ENCODE measurements around the gene INAFM2. TPM values are rescaled to one million over a fixed set of nuclear protein-coding genes. Genes with fewer than 3 reads are reported as not detected.

Gene INAFM2
- total RNA-seq, 1 donor from 2014 or later = 40.0 TPM

- DNase-seq (ENCODE audit: low spot score) = no peak
- intact Hi-C loops (cut with DNase I) = no loop called here
These were observed 21.9 kb upstream of the INAFM2 start for GRCh38 chr15:40301467-40302179.

DNA sequence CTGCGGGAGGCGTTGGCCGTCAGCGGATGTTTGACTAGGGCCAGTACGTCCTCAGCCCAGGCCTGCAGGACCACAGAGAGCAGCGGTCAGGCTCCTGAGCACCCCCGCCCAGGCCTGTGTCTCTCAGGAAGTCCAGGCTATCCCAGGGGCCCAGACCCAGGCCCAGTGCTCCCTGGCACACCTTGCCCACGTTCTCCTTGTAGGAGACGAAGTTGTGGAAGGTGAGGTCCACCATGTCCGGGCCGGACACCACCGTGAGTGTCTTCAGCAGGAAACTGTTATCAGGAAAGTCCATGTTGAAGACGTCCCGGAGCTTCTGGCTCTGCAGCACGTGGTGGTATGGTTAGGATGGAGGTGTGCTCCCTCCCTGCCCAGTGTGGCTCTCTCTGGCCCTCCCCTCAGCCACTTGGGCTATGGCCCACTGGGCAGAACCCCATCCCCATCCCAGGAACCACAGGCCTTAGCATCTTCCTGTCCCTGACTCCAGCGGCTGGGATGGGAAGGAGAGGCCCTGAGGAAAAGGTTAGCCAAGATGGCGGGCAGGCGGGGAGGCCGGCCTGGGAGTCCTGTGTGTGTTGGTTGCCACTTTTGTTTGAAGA lies 21.1 kb upstream of the INAFM2 start:
- DNase-seq (ENCODE audit: low spot score) = no peak
- intact Hi-C loops (cut with DNase I) = no loop called here

DNA sequence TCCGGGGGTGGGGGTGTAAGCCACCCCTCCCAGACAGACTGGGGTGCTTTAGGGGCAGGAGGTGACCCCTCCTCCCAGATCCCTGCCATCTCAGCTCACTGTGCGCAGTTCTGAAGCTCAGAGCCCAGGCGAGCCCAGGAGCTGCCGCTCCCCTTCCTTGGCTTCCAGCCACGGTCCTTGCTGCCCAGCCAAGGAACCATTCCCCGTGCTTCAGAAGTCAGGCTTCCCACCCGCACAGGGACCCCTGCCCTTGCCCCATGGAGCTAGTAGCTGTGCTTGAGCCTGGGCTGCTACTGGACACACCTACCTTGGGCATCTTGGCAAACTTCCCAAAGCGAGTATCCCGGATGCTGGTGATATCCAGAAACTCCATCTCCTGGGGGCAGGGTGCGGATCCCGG lies 20.5 kb upstream of the INAFM2 start:
- DNase-seq (ENCODE audit: low spot score) = no peak
- intact Hi-C loops (cut with DNase I) = no loop called here

- intact Hi-C loops (cut with DNase I) = no loop called here
- no peak for DNase-seq (ENCODE audit: low spot score)
These were observed 19.9 kb upstream of the INAFM2 start for GRCh38 chr15:40303576-40303975.

DNA sequence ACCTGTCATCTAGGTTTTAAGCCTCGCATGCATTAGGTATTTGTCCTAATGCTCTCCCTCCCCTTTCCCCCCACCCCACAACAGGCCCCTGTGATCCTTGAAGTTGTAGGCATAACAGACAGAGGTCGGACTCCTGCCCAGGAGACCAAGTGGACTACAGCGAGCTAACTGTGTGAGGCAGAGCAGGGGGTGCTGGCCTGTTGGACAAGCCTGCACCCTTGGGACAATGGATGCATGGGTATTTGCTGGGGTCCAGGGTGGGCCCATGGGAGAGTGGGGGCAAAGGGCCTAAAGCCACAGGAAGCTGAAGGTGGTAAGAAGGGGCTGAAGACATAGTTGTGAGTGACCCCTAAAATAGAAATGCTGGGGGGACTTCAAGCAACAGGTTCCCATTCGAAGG lies 18.2 kb upstream of the INAFM2 start:
- DNase-seq (ENCODE audit: low spot score) = no peak
- intact Hi-C loops (cut with DNase I) = no loop called here

DNA sequence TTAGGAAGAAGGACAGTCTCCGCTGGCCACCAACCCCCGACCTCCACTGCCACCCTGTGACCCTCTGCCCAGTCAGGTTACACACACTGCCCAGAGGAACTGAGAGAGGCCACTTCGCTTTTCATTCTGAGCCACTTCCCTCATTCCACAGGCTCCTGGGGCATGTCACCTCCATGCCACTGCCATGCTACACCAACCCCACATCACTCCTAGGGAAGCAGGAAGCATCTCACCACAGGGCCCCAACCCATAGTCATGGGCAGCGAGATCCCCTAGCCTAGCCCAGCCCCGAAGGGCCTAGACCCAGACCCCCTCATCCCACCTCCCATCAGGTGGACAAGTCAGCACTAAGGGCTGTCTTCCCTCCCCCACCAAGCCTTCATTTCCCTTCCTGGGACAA lies 17.1 kb upstream of the INAFM2 start:
- peak; percentile 84 for DNase-seq (ENCODE audit: low spot score)
- intact Hi-C loops (cut with DNase I) = no loop called here

DNA sequence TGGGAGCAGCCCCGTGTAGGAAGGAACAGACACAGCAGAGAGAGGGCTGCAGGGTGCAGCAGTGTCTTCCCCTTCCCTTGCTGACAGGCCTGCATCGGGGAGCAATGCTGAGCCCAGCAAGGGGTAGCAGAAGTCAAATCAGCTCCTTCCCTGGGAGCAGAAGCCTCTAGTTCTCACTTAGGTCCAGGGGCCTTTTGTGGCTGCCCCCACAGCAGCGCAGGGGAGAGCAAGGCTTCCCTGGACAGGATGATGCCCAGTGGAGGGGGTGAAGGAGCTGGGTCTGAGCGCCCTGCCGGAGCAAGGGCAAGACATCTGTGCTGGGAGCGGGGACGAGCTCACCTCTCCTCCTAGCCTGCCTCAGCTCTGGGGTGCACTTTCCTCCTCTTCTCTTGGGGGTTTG lies 16.6 kb upstream of the INAFM2 start:
- DNase-seq (ENCODE audit: low spot score) = no peak
- intact Hi-C loops (cut with DNase I) = no loop called here

GRCh38 chr15:40307421-40308211 lies 15.9 kb upstream of the INAFM2 start, which contains the start of gene PLCB2:
Gene PLCB2, minus strand, starts transcription at chr15:40307935. Its CDS starts 263 bp downstream, at chr15:40307672.
- DNase-seq (ENCODE audit: low spot score) = peak; percentile 81

GRCh38 chr15:40309344-40309862 lies 14.1 kb upstream of the INAFM2 start:
- no peak for DNase-seq (ENCODE audit: low spot score)
- intact Hi-C loops (cut with DNase I) = no loop called here

More at GRCh38 chr15:40307421-40308211, 15.9 kb upstream of the INAFM2 start, which contains the start of gene PLCB2:
- intact Hi-C loops (cut with DNase I) = no loop called here

DNA sequence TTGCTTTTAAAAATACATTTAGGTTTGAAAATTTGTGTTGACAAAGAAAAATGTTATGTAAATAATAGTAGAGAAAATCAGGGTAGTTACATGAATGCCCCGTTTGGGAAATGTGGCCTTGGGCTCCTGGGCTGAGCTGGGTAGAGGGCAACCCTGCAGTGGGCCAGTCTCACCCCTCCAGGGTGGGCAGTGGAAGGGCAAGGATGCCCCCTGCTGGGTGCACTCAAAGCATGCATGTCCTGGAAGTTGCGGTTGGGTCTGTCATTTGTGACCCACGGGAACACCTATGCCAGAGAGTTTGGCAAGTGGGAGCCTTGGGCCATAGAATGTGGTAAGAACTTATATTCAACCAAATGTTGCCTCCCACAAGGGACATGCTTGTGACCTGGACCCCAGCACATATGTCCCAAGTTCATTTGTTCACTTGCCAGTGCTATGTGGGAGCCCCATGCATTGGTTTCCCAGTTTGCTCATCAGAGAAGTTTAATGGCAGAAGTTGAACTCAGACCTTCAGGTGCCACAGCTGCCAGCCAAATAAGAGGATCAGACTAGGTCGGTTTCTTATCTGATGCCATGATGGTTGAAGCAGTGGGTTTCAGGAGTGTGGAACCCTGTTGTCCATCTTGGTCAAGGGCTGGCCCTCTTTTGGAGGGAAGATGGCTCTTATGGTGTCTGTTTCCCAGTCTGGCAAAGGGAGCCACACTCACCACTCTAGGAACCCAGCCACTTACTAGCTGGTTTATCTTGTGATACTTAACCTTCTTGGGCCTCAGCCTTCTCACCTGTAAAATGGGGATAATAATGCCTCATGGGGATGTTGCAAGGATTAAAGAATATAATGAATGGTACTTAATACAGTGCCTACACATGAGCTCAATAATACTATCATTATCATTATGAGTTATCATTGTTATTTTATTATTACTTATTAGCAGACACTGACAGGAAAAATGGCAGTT lies 13.2 kb upstream of the INAFM2 start:
- DNase-seq (ENCODE audit: low spot score) = peak; percentile 89
- intact Hi-C loops (cut with DNase I) = loop anchor here (1.0 kb wide), 1 partner anchor 31 kb away; no protein-coding TSS in a partner anchor

DNA sequence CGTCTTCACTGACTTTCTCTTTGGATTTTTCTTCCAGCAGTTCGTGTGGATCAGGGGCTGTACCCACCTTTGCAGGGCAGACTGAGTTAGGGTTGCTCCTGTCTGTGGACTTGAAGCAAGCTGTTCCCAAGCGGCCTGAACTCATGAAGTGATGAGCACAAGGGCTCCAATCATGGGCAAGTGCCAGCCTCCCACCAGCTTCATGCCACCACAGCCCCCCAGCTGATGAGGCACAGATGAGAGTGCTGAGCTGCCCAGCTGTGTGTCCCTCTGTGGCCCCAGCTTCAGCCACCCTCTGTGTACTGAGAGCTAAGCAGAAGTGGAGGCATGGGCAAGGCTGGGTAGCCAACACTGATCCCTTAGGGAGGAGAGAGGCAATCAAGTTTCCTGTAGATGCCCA lies 12.5 kb upstream of the INAFM2 start:
- no peak for DNase-seq (ENCODE audit: low spot score)
- intact Hi-C loops (cut with DNase I) = loop anchor here (1.0 kb wide), 1 partner anchor 32 kb away; no protein-coding TSS in a partner anchor

DNA sequence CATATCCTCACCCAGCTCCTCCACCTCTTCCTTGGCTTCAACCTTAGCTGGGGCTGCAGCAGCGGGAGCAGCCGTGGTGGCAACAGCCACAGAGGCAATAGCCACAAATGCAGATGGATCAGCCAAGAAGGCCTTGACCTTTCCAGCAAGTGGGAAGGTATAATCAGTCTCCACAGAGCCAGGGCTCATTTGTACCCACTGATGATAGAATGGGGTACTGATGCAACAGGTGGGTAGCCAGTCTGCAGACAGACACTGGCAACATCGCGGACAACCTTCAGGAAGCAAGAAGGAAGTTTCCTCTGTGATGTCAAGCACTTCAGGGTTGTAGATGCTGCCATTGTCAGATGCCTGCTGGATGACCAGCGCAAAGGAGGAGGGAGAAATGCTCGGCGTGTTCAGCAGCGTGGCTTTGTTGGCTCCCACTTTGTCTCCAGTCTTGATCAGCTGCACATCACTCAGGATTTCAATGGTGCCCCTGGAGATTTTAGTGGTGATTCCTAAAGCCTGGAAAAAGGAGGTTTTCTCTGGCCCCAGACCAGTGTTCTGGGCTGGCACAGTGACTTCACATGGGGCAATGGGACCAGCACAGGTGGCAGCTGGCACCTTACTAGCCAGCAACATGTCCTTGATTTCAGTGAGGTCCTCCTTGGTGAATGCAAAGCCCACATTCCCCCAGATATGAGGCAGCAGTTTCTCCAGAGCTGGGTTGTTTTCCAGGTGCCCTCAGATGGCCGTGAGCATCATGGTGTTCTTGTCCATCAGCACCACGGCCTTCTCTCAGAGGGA lies 10.9 kb upstream of the INAFM2 start:
- intact Hi-C loops (cut with DNase I) = no loop called here

DNA sequence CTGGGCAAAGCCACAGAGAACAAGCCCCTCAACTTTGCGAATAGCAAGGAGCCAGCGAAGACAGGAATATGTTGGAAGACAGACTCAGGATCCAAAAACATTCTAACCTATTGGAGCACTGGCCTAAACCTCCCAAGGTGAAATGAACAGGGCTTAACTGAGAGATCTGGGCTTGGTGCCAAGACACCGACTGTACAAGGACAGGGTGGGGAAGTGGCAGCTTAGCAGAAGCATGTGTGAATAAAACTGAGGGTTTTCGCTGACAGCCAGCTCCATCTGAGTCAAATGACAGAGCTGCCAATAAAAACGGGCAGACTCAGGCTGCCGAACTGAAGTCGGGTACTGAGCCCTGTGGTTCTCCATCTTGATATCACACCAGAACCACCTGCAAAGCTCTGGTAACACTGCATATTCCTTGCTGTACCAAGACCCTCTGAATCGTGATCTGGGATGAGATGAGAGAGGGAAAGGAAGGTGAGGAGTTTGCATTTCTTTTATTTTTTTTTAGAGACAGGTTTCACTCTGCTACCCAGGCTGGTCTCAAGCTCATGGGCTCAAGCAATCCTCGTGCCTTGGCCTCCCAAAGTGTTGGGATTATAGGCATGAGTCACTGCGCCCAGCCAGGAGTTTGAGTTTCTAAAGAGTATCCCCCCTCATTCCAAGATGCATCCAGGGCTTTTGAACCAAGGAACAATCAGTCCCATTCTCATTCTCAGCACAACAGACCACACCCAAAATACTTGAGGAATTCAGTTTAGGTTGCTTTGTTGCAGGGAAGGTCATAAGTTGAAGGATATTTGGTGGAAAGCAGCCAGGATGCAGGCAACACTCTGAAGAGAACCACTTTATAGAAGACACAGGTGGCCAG lies 9.7 kb upstream of the INAFM2 start:
- intact Hi-C loops (cut with DNase I) = no loop called here

More for the DNA sequence above, 10.9 kb upstream of the INAFM2 start:
- no peak for DNase-seq (ENCODE audit: low spot score)

DNA sequence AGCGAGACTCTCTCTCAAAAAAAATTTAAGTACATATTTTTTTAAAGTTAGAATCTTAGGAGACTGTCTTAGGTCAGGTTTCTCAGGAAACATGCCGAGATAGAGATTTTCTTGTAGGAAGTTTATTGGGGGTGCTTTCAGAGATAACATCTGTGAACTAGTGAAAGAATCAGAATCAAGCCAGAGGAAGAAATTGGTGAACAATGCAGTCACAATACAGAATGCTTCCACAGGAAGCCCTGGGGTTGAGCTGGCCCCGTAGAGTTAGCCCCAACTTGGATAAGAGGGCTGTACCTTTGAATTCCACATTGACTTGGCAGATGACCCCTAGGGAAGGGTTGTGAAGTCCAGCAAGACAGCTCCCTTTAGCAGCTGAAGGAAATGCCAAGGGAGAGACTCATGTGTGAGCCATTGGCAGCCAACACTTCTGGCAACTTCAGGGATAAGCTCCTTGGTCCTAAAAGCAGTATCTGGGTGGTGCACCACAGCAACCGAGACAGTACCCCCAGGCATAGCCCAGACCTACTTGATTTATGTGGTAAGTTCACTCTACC lies 8.7 kb upstream of the INAFM2 start:
- intact Hi-C loops (cut with DNase I) = no loop called here
- DNase-seq (ENCODE audit: low spot score) = no peak

More for the DNA sequence above, 9.7 kb upstream of the INAFM2 start:
- DNase-seq (ENCODE audit: low spot score) = no peak

DNA sequence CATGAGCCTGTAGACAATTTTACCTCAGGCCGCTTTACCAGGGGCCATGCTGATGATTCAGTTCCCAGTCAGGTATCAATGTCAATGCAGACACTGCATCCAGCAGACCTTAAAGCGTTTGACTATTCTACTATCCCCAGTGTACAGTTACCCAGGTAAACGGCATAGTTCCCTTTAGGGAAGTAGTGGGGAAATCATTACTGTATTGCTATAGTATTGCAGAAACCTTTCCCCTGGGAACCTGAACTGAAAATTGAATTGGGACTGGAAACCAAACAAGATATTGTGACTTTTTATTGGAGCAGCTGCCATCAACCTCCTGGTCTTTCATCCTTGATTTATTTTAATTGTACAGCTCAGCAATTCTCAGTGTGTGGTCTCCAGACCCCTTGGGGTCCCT lies 6.6 kb upstream of the INAFM2 start:
- intact Hi-C loops (cut with DNase I) = no loop called here
- DNase-seq (ENCODE audit: low spot score) = no peak

GRCh38 chr15:40317580-40317979 lies 5.9 kb upstream of the INAFM2 start:
- intact Hi-C loops (cut with DNase I) = no loop called here
- DNase-seq (ENCODE audit: low spot score) = no peak

DNA sequence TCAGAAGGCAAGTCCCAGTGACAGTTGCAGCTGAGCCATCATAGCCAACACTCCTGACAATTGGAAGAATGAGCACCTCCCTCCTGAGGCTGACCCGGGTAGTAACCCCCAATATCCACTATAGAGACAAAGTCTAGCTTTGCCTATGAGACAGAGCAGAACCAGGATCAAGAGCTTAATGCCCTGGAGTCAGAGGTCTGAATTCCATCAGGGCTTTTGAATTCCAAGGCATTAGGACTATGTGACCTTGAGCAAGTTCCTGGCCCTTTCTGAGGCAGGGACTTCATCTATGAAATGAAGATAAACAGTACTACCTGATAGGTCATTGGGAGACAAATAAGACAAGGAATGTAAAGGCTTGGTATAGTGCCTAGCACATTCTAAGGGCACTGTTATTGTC lies 3.1 kb upstream of the INAFM2 start:
- intact Hi-C loops (cut with DNase I) = no loop called here
- DNase-seq (ENCODE audit: low spot score) = no peak
